ENCODE measurements around the gene CLCN2. TPM values are rescaled to one million over a fixed set of nuclear protein-coding genes. Genes with fewer than 3 reads are reported as not detected.
A peak's percentile ranks its signal among the peaks of the same experiment; 100 is the strongest.

The CLCN2 gene
- total RNA-seq, 1 experiment from 2014 or later: 13.0 TPM

GRCh38 chr3:184399410-184399809 lies 38.0 kb upstream of the CLCN2 start:
- no peaks in the 10 kb centered on the region for H3K79me2 ChIP-seq (ENCODE audit: low read length)
- CTCF ChIA-PET: interaction anchor here (0.6 to 1.2 kb wide), 2 partner anchors 28 to 349 kb away, joined by 4 to 19 read pairs; no protein-coding TSS in a partner anchor
- no peaks in the 10 kb centered on the region for H3K9me2 ChIP-seq (replicated peaks; ENCODE audit: low read length)
- no peak overlapping the region for H2AFZ ChIP-seq (ENCODE audit: low read length)
- intact Hi-C loops (cut with micrococcal nuclease): no loop called here
- H3K27me3 ChIP-seq (ENCODE audit: low read length): peaks cover 40% of the 10 kb centered on the region
- no peaks in the 10 kb centered on the region for H3K36me3 ChIP-seq (ENCODE audit: low read depth, low read length)
- H3K4me3 ChIP-seq (ENCODE audit: low read length): no peak overlapping the region
- no TSS peak for BruUV-seq (replicated peaks)
- no peaks in the 10 kb centered on the region for H3K9me3 ChIP-seq (ENCODE audit: low read length)
- H3K4me1 ChIP-seq (ENCODE audit: insufficient read depth, low read length): no peaks in the 10 kb centered on the region
- no peak overlapping the region for H3K27ac ChIP-seq (ENCODE audit: low read length)
- H3K4me2 ChIP-seq (ENCODE audit: low read length): no peak overlapping the region
- no peaks in the 10 kb centered on the region for H3F3A ChIP-seq (ENCODE audit: low read length, unreplicated experiment)
- no peaks in the 10 kb centered on the region for H4K20me1 ChIP-seq (ENCODE audit: low read length)
- TF ChIP-seq, protein P1, sequence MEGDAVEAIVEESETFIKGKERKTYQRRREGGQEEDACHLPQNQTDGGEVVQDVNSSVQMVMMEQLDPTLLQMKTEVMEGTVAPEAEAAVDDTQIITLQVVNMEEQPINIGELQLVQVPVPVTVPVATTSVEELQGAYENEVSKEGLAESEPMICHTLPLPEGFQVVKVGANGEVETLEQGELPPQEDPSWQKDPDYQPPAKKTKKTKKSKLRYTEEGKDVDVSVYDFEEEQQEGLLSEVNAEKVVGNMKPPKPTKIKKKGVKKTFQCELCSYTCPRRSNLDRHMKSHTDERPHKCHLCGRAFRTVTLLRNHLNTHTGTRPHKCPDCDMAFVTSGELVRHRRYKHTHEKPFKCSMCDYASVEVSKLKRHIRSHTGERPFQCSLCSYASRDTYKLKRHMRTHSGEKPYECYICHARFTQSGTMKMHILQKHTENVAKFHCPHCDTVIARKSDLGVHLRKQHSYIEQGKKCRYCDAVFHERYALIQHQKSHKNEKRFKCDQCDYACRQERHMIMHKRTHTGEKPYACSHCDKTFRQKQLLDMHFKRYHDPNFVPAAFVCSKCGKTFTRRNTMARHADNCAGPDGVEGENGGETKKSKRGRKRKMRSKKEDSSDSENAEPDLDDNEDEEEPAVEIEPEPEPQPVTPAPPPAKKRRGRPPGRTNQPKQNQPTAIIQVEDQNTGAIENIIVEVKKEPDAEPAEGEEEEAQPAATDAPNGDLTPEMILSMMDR (conservative IDR thresholded peaks at IDR 0.05; ENCODE audit: low read depth, low read length): no peak
- TF ChIP-seq EZH2 (IDR thresholded peaks at IDR 0.05; ENCODE audit: low read length, unreplicated experiment): no peak
- TF ChIP-seq EZH2phosphoT487 (IDR thresholded peaks at IDR 0.05; ENCODE audit: borderline replicate concordance, low read length): no peak
- DNase-seq (peak; percentile 57), ATAC-seq (peak; percentile 93)
- POLR2A ChIA-PET (ENCODE audit: unreplicated experiment): no interaction called here
- H3K9ac ChIP-seq (ENCODE audit: low read length): no peak overlapping the region

GRCh38 chr3:184395320-184395660 lies 33.9 kb upstream of the CLCN2 start:
- no peaks in the 10 kb centered on the region for H3F3A ChIP-seq (ENCODE audit: low read length, unreplicated experiment)
- no peaks in the 10 kb centered on the region for H3K4me1 ChIP-seq (ENCODE audit: insufficient read depth, low read length)
- H3K27ac ChIP-seq (ENCODE audit: low read length): no peak overlapping the region
- no peaks in the 10 kb centered on the region for H3K79me2 ChIP-seq (ENCODE audit: low read length)
- H3K36me3 ChIP-seq (ENCODE audit: low read depth, low read length): no peaks in the 10 kb centered on the region
- H3K9me3 ChIP-seq (ENCODE audit: low read length): no peaks in the 10 kb centered on the region
- POLR2A ChIA-PET (ENCODE audit: unreplicated experiment): no interaction called here
- H3K9me2 ChIP-seq (replicated peaks; ENCODE audit: low read length): no peaks in the 10 kb centered on the region
- BruUV-seq (replicated peaks): no TSS peak
- DNase-seq (no peak), ATAC-seq (no peak)
- no peak overlapping the region for H3K4me3 ChIP-seq (ENCODE audit: low read length)
- TF ChIP-seq EZH2 (IDR thresholded peaks at IDR 0.05; ENCODE audit: low read length, unreplicated experiment) (no peak), EZH2phosphoT487 (IDR thresholded peaks at IDR 0.05; ENCODE audit: borderline replicate concordance, low read length) (no peak)
- TF ChIP-seq, protein P1 (conservative IDR thresholded peaks at IDR 0.05; ENCODE audit: low read depth, low read length): no peak
- intact Hi-C loops (cut with micrococcal nuclease): no loop called here
- peaks cover 36% of the 10 kb centered on the region for H3K27me3 ChIP-seq (ENCODE audit: low read length)
- H3K4me2 ChIP-seq (ENCODE audit: low read length): no peak overlapping the region
- no peaks in the 10 kb centered on the region for H4K20me1 ChIP-seq (ENCODE audit: low read length)
- CTCF ChIA-PET: no interaction called here
- no peak overlapping the region for H3K9ac ChIP-seq (ENCODE audit: low read length)
- H2AFZ ChIP-seq (ENCODE audit: low read length): no peak overlapping the region

- H3K36me3 ChIP-seq (ENCODE audit: low read depth, low read length): no peaks in the 10 kb centered on the region
- H3K27me3 ChIP-seq (ENCODE audit: low read length): peaks cover 45% of the 10 kb centered on the region
- H2AFZ ChIP-seq (ENCODE audit: low read length): no peak overlapping the region
- H3K79me2 ChIP-seq (ENCODE audit: low read length): no peaks in the 10 kb centered on the region
- ATAC-seq (no peak), DNase-seq (no peak)
- H3K4me1 ChIP-seq (ENCODE audit: insufficient read depth, low read length): no peaks in the 10 kb centered on the region
- intact Hi-C loops (cut with micrococcal nuclease): no loop called here
- no peaks in the 10 kb centered on the region for H3K9me3 ChIP-seq (ENCODE audit: low read length)
- no peak overlapping the region for H3K9ac ChIP-seq (ENCODE audit: low read length)
- H3K27ac ChIP-seq (ENCODE audit: low read length): no peak overlapping the region
- no peaks in the 10 kb centered on the region for H4K20me1 ChIP-seq (ENCODE audit: low read length)
- TF ChIP-seq, protein P1 (conservative IDR thresholded peaks at IDR 0.05; ENCODE audit: low read depth, low read length): no peak
- TF ChIP-seq EZH2 (IDR thresholded peaks at IDR 0.05; ENCODE audit: low read length, unreplicated experiment) (no peak), EZH2phosphoT487 (IDR thresholded peaks at IDR 0.05; ENCODE audit: borderline replicate concordance, low read length) (no peak)
- no peak overlapping the region for H3K4me3 ChIP-seq (ENCODE audit: low read length)
- no TSS peak for BruUV-seq (replicated peaks)
- CTCF ChIA-PET: no interaction called here
- H3F3A ChIP-seq (ENCODE audit: low read length, unreplicated experiment): no peaks in the 10 kb centered on the region
- no peaks in the 10 kb centered on the region for H3K9me2 ChIP-seq (replicated peaks; ENCODE audit: low read length)
- POLR2A ChIA-PET (ENCODE audit: unreplicated experiment): no interaction called here
- H3K4me2 ChIP-seq (ENCODE audit: low read length): no peak overlapping the region
Observed at GRCh38 chr3:184391266-184391665, 29.9 kb upstream of the CLCN2 start.

Data from PC-3 (cell line).